ENCODE data around the gene TRAK1. TPM values are rescaled to one million over a fixed set of nuclear protein-coding genes. Genes with fewer than 3 reads are reported as not detected.

TRAK1 gene
- total and polyA plus RNA-seq, 4 donors = 18.2 to 65.4 (median 32.5) TPM

DNA sequence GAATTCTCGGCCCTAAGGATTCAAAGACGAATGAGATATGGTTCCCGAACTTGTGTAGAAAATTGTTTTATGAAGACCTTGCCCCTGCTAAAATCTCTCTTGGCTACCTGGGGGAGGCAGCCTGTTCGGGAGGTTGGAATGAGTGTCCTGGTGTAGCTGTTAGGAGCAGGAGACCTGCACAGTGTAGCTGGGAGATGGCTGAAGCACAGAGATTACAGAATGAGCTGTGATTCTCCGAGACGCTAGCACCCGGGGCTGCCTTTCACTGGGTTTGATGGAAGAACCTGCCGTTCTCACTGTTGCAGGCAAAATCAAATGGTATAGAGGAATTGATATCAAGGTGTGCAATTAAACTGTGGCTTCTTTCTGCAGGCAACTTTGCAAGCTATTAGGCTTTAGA is 68.0 kb downstream of the TRAK1 start:
- no peaks in the 10 kb centered on the region for H3K36me3 ChIP-seq (ENCODE audit: control insufficient read depth in 4 of 4, insufficient read depth in 4 of 4, low read length in 4 of 4)
- ATAC-seq (ENCODE audit: insufficient read depth, low FRiP score) = no peak
- H3K9ac ChIP-seq (ENCODE audit: insufficient read depth in 1 of 2, low read length in 2 of 2) = no peak overlapping the region
- H3K4me3 ChIP-seq = no peak overlapping the region
- 70 to 83% methylated on average over 8 of the region's 8 CpGs for WGBS, 2 donors
- no peaks in the 10 kb centered on the region for H3K27me3 ChIP-seq (ENCODE audit: control insufficient read depth in 3 of 3, insufficient read depth in 3 of 3, low read length in 2 of 3)
- H3K27ac ChIP-seq (ENCODE audit: low read depth in 1 of 2, low read length in 1 of 2) = peak overlapping the region in 1 of 2 donors; percentile 42
- no peaks in the 10 kb centered on the region for H3K9me3 ChIP-seq (ENCODE audit: control insufficient read depth in 4 of 4, insufficient read depth in 3 of 4, low read length in 3 of 4)
- peaks cover 0 to 19% (median 11%) of the 10 kb centered on the region in 5 donors for H3K4me1 ChIP-seq (ENCODE audit: control insufficient read depth in 5 of 5, insufficient read depth in 5 of 5, low read length in 5 of 5)
- no peak for DNase-seq
- TF ChIP-seq, protein P1, sequence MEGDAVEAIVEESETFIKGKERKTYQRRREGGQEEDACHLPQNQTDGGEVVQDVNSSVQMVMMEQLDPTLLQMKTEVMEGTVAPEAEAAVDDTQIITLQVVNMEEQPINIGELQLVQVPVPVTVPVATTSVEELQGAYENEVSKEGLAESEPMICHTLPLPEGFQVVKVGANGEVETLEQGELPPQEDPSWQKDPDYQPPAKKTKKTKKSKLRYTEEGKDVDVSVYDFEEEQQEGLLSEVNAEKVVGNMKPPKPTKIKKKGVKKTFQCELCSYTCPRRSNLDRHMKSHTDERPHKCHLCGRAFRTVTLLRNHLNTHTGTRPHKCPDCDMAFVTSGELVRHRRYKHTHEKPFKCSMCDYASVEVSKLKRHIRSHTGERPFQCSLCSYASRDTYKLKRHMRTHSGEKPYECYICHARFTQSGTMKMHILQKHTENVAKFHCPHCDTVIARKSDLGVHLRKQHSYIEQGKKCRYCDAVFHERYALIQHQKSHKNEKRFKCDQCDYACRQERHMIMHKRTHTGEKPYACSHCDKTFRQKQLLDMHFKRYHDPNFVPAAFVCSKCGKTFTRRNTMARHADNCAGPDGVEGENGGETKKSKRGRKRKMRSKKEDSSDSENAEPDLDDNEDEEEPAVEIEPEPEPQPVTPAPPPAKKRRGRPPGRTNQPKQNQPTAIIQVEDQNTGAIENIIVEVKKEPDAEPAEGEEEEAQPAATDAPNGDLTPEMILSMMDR (IDR thresholded peaks at IDR 0.05; ENCODE audit: control extremely low read depth, extremely low read depth) = no peak

DNA sequence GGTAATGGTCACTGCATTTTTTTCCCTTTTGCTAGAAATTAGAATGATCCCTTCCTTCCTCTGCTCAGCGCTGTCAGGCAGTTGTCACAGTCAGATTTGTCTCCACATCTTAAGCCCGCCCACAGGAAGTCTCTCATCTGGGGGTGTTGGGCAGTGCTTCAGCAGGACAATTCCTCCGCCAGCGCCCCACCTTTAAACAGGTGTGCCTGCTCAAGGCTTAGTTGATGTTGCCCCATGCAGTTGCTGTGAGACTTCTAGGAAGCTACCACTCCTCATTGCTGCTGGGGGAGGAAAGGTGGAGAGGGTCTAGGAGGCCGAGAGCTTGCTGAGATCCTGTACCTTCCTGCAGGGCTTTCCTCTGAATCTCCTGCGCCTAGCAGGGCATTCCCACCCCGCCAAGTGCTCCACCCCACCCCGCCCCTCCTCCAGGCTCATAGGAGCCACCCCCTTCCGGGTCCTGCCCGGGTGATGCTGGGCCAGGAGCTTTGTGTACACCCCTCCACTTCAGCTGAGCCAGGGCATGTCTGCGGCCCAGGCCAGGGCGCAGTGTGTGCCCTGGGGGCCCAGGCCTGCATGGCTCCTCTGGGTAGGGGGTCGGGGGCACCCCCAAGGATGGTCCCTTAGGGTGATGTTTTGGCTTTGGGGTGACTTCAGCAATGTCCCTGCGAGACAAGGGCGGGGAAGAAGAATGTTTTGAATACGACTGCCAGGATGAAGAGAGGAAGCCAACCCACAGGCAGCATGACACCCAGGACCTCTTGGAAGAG is 68.7 kb downstream of the TRAK1 start:
- H3K36me3 ChIP-seq (ENCODE audit: control insufficient read depth in 4 of 4, insufficient read depth in 4 of 4, low read length in 4 of 4) = no peaks in the 10 kb centered on the region
- H3K9me3 ChIP-seq (ENCODE audit: control insufficient read depth in 4 of 4, insufficient read depth in 3 of 4, low read length in 3 of 4) = no peaks in the 10 kb centered on the region
- DNase-seq = peak; percentile 54 to 75 (median 74)
- ATAC-seq (ENCODE audit: insufficient read depth, low FRiP score) = peak; percentile 91
- TF ChIP-seq, protein P1 (IDR thresholded peaks at IDR 0.05; ENCODE audit: control extremely low read depth, extremely low read depth) = no peak
- H3K9ac ChIP-seq (ENCODE audit: insufficient read depth in 1 of 2, low read length in 2 of 2) = peak overlapping the region in 1 of 2 donors; percentile 27
- peaks cover 0 to 19% (median 11%) of the 10 kb centered on the region in 5 donors for H3K4me1 ChIP-seq (ENCODE audit: control insufficient read depth in 5 of 5, insufficient read depth in 5 of 5, low read length in 5 of 5)
- H3K27me3 ChIP-seq (ENCODE audit: control insufficient read depth in 3 of 3, insufficient read depth in 3 of 3, low read length in 2 of 3) = no peaks in the 10 kb centered on the region
- H3K27ac ChIP-seq (ENCODE audit: low read depth in 1 of 2, low read length in 1 of 2) = peak overlapping the region in 1 of 2 donors; percentile 96
- 27 to 48% methylated on average over 16 of the region's 16 CpGs for WGBS, 2 donors
- no peak overlapping the region for H3K4me3 ChIP-seq

DNA sequence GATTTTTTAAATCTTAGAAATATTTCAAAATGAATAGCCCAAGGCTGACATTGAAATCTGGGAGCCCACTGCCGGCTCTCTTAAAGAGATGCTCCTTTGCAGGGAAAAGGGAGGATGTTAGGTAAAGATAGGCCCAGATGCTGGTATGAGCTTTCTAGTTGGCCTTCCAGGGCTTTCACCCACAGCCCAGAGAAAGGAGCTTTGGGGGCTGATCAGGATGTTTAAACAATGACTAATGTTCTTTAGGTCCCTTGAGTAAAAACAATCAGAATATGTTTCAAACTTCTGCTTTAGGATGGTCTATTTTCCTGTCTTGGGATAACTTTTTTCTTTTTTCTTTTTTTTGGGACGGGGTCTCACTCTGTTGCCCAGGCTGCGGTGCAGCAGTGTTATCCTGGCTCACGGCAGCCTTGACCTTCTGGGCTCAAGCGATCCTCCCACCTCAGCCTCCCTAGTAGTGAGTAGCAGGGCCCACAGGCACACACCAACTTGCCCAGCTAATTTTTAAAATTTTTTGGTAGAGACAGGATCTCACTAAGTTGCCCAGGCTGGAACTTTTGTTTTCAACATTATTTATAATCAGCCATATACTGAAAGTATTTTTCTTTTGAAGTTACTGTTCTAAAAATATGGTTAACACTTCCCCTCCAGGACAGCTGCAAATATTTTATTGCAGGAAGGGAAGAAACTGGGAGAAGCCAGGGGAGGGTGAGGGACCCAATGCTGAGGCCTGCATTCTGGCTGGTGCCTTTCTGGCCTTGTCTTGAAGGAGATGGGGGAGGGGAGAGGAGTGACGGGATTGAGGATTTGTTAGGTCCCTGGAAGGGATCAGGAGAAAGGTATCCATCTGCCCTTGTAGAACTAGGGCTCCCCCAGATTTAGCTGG is 70.1 kb downstream of the TRAK1 start:
- peaks cover 0 to 20% (median 14%) of the 10 kb centered on the region in 5 donors for H3K4me1 ChIP-seq (ENCODE audit: control insufficient read depth in 5 of 5, insufficient read depth in 5 of 5, low read length in 5 of 5)
- DNase-seq (no peak), ATAC-seq (ENCODE audit: insufficient read depth, low FRiP score) (no peak)
- H3K27me3 ChIP-seq (ENCODE audit: control insufficient read depth in 3 of 3, insufficient read depth in 3 of 3, low read length in 2 of 3) = no peaks in the 10 kb centered on the region
- 86 to 94% methylated on average over 6 of the region's 6 CpGs for WGBS, 2 donors
- H3K9me3 ChIP-seq (ENCODE audit: control insufficient read depth in 4 of 4, insufficient read depth in 3 of 4, low read length in 3 of 4) = no peaks in the 10 kb centered on the region
- no peak overlapping the region for H3K9ac ChIP-seq (ENCODE audit: insufficient read depth in 1 of 2, low read length in 2 of 2)
- H3K36me3 ChIP-seq (ENCODE audit: control insufficient read depth in 4 of 4, insufficient read depth in 4 of 4, low read length in 4 of 4) = no peaks in the 10 kb centered on the region
- TF ChIP-seq, protein P1 (IDR thresholded peaks at IDR 0.05; ENCODE audit: control extremely low read depth, extremely low read depth) = no peak
- no peak overlapping the region for H3K27ac ChIP-seq (ENCODE audit: low read depth in 1 of 2, low read length in 1 of 2)
- H3K4me3 ChIP-seq = no peak overlapping the region

Data from lung (tissue), 12 donors.